NCI-H1105 (cell line): ENCODE results near the gene ST3GAL6.
A peak's percentile ranks its signal among the peaks of the same experiment; 100 is the strongest.

Experiments
- DNase-seq: peaks from one replicate; lab custom pipeline; 2025; lab: John Stamatoyannopoulos, UW

The ST3GAL6 gene

DNA sequence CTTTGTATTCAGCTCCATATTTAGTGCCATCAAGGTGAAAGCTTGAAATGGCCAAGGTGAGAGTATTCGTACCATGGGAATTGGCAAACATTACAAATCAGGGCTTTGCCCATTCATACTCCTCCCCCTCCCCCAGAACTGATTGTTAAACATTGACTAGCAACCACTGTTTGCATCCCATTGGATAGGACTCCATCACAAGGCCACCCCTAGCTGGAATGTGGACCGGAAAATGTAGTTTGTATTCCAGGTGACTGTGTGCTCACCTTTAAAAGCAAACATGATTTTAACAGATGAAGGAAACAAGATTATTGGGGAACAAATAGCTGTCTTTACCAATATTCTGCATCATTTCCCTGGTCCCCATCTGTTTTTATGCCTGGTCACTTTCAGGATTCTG, 14.1 kb downstream of the ST3GAL6 start:
- no peak for DNase-seq

DNA sequence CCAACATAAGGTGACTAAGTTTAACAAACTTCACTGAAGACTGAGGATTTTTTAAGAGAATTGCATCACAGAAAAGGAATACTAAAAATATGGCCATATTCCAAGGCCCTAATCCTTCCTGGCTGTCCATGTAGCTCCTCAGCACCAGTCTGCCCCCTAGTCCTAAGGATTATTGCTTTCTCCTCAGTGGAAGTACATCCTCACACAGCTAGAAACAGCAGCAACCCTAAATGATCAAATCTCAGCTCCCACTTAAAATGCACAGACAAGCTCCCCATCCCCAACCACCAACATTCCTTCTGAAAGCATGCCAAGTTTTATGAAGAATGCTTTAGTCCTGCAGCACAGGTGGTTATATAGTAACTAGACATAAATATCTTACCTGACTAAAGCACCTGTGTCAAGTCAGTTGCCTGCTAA, 14.7 kb downstream of the ST3GAL6 start:
- DNase-seq: no peak

DNA sequence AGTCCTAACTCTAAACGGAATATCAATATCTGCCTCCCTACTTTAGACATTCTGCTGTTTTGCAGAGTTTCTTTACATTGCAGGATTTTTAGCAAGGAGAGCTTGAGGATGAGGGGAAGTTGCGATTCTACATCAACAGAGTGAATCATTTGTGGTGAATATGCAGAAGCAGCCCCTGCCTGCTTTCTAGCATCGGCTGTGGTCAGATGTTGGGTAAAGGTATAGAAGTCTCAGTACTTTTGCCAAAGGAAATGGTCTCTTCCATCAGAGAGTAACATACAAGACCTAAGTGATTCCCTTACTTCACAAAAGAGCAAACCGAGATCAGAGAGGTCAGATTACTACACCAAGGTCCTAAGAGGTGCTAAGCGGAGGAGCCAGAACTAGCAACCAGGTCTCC, 15.2 kb downstream of the ST3GAL6 start:
- no peak for DNase-seq

DNA sequence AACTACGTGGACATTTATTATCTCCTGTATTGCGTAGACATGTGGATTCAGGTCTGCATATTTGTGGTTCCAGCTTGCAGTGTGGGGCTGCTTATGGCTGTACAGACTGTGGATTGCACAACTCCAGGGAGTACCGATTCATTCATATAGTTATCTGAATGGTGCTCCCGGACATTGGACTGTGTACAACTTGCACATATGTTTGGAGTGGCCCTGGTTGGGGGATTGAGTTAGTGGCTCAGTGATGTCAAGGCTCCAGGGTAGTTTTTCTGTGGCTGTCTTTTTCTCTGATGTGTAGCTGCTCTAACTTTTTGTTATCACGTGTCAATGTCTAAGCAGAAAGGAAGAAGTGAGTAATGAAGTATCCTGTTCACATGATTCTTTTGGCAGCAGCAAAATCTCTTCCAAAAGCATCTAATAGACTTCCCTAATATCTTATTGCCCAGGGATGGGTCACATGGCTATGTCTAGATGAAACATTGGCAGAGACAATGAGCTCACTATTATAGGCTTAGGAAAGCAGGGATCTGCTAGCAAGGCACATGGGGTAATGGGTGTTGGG, 15.8 kb downstream of the ST3GAL6 start:
- DNase-seq: no peak

DNA sequence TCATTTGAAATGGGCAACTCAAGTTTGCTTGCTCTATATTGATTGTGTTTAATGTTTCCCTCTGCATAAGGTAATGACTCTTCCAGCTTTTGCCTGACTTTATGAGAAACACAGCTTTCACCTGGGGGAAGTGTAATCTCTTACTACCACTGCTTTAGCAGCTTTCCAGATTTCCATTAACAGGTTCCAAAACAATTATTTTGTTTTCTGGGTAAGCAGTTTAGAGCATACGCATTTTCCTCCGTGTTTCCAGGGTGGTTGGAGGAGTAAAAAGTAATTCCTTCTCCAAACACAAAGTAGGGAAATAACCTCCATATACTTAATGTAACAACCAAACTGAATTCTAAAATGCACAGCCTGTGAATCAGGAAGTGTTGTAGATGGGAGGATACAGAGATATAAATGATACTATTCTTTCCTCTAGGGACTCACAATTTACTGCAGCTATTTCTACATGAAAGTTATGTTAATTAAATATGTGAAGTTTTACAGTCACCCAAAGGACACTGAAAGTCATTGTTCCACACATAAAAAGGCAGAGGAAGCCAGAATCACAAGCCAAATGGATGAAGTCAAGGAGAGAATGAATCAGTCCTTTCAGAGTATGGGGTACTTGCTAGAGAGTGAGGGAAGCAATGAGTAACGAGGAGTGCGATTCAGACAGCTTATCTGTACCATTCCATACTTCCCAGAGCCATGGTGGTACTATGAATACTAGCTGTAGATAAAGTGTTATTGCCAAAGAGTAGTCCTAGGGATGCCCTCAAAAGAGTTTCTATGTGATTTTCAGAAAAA, 16.6 kb downstream of the ST3GAL6 start:
- DNase-seq: no peak

DNA sequence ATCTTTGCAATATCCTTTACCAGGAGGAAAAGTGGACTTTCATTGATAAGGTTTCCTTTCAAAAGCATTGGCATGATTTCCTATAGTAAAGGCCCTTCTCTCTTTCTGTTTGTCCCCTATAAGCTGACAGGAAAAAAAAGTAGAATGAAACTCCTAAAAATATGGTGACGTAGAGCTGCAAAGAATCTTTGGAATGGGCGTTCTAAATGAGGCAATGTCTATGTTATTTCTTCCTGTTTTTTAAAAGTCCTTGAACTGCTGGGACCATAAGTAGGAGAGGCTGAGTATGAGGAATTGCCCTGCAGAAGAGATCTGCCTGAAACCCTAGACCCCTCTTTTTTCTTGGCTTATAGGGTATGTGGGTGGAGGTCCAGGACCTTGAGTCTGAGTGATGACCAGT, 17.2 kb downstream of the ST3GAL6 start:
- no peak for DNase-seq

DNA sequence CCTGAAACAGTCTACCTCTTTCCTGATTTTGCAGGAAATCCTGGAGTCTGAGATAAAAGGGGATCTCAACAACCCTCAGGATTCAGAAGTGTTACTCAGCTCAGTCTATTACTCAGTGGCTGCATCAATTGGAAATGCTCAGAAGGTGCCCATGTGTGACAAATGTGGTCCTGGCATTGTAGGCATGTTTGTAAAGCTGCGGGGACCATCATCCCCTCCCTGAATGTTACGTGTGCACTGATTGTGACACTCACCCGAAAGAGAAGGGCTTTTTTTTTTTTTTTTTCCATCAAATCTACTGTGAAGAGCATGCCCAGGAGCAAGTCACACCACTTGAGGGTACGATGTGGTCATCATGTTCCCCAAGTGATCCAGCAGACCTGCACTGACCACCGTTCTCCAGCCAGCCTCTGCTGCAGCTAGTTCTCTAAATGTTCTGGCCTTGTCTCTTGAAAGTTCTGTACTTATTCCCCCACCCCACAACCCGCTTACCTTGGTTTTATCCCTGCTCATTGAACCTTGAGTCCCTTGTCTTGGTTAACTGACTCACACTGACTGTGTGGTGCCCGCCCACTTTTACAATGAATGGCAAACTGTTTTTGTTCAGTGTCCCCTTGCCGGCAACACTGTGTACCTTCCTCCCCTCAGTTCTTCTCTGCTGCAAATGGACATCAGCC, 19.8 kb downstream of the ST3GAL6 start:
- no peak for DNase-seq

DNA sequence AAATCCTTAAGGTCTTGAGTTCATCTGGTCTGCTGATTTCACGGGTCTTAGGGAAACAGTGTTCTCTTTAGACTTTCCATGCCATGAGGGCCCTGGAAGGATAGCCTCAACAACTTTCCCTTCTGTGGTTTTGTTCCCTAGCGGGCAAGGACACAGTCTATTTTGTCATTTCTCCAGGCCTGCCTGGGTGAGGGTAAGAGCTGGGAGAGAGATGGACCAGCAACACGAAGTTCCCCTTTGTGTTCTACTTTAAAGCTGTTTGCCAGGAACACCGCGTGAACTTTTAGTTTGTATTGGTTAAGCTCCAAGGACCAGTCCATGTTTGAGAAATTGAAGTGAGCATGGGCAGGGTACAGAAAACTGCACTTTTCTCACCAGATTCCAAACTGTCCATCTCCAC, 20.9 kb downstream of the ST3GAL6 start:
- DNase-seq: no peak

DNA sequence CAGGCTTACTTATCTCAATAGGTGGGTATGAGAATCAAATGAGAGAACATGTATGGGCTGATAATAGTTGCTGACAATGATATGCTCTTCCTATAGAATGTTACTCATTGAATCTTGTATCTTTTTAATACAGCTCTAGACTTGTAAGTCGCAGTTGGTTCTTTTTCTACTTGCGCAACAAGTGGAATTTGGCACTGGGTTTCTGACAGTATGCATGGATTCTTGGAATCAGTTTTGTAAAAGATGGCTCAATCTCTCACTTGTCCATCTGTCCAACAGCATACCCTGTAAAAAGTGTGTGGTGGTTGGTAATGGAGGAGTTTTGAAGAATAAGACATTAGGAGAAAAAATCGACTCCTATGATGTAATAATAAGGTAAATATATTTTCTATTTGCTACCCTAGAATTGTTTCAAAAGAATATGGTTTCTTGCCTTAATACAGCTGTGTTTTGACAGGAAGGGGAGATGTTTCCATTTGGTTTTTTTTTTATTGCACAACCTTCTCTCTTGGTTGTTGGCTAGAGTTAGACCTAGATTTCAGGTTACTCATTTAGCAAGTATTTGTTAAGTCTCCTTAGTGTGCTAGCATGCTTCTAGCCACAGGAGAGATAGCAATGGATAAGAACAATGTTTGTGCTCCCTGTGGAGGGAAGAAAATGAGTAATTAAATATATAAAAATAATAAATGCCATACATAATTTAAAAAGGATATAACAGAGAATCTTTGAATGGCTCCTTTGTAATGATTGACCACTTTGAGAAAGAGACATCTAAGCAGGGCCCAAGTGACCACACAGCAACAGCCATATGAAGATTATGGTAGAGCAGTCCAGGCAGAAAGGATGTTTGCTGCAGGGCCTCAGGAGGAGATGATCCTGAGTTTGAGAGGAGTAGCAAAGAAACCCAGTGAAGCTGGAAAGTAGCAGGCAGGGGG, 21.8 kb downstream of the ST3GAL6 start:
- DNase-seq: no peak

DNA sequence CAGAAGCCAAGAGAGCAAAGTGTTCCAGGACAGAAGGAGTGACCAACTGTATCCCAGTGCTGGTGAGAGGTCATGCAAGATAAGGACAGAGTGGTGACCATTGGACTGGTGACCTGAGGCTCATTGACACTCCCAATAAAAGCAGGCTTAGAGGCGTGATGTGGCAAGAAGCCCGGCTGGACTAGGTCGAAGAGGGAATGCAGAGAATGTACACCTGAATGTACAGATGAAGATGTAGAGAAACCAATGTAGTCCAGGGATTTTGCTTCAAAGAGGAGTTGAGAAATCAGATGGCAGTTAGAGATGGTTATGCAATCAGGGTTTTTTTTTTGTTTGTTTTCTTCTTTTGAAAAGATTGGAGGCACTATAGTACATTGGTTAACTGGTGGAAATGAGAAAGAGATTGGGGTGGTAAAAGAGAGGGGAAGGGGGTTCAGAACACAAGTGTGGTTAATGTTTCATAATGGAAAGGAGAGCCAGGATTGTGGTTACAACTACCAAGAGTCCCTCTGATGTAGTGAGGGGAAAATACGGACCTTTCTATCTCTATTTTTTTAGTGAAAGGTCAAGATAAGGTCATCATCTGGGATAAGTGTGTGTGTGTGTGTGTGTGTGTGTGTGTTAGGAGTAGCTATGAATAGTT, 23.3 kb downstream of the ST3GAL6 start:
- no peak for DNase-seq

DNA sequence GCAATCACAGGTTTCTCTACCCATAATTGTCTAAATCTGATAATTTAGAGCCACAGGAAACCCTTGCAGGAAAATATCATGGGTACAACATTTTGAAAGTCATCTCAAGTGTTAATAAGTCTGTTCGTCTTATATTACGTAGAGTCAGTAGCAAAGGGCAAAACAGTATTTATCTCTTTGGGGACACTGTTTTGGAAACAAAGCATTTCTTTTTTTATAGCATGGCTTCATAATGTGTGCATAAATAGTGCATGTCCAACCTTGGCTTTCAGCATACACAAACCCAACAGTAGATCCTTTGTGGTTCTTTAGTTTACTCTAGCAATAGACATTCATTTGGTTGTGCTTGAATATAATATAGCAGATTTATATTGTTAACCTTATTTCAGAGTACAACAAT, 24.0 kb downstream of the ST3GAL6 start:
- no peak for DNase-seq

DNA sequence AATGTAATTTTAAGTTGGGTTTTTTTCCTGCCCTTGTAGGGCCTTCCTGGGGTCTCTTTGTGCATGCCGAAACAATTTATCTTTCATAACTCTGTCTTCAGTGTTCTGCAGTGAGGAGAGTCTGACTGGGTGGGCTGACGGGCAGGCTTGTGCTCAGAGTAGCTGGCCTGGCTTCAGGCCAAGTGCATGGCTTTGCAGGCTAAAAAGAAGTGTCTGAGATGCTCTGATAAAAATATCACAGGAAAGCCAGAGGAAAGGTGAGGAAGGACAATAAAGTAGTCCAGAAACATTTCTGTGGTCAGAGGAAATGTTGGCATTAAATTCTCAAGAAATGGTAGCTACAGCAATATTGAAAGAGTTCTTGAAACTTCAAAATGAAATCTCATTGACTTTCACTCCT, 25.5 kb downstream of the ST3GAL6 start:
- DNase-seq: peak; percentile 11

DNA sequence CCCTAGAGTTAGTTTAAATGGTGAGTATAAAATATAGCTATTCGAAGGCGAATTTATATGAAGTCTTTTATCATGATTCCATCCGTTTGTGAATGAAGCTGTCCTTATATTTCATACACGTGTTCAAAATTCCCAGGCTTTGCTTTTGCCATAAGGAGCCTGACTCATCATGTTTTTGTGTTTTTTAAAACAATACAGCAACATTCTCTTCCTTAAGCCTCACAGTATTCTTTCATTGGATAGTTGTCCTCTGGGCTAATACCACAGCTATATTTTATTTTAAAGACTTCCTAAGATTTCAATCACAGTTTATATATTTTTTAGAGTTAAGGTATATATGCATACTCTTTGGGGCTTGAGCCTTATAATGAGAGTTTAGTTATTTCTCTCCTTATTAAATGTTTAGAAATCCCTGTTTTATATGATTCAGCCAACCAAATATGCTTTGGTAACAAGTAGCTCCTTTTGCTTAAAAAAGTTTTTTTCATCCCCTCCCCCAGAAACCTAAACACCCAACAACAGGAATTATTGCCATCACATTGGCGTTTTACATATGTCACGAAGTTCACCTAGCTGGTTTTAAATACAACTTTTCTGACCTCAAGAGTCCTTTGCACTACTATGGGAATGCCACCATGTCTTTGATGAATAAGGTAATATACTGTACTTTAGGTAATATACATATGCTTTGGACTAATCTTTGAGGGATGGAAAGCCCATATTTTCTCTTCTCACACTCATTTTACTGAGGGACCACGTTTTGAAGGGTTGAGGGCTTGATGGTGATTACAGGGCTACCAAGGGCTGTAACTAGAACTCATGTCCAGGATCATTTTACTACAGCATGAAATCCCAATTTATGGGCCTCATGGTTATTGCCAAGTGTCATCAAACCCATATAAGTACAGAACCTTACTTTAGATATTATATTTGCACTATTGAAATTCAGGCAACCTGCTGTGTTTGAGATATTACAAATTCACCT, 28.5 kb downstream of the ST3GAL6 start:
- no peak for DNase-seq

DNA sequence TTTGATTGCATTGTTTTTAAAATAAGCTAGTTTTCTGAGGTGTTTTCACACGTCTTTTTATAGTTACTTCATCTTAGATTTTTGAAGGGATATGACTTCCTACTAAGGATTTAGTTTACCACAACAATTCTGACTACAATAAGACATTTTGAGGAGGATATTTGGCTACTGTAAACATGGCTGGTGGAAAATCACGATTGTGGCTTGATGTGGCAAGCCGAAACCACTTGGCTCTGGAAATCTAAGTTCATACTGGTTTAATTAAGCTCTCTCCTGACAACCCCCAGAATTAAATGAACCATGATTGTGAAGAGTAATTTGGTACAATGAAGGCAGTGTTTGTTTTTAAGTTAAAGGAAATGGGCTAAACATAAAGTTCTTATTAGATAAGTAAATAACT, 30.8 kb downstream of the ST3GAL6 start:
- DNase-seq: no peak

DNA sequence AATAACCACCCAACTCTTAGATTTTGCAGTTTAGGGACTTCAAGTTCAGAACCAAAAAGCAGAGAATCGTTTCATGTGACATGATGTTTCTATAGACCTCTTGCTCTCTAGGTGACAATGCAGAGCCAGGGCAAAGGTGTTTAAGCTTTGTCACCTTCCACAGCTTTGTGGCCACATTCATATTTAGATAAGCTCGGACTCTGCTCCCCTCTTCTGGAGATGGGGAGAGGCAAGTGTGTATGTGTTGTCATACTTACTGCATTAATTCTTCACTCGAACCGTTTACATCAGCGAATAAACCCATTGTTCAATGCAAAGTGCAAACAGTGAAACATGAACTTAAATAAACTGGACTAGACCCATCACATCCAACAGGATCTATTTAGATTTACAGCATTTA, 33.2 kb downstream of the ST3GAL6 start:
- DNase-seq: no peak

DNA sequence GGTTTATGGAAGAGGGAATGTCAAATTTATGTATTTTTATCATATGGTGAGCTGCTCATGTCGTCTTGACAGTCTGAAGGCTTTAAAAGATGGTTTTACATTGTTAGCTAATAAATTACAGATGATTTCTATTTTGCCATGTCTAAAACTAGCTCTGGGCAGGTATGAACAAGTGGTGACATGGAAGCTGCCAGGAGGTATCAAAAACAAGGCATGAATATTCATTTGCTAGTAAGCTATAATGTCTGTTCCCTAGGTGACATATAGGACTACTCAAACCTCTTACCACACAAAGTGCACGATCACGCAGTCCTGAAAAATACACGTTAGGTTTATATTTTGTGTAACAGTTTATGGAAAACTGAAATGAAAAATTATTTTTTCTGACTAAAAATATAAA, 34.8 kb downstream of the ST3GAL6 start:
- no peak for DNase-seq

DNA sequence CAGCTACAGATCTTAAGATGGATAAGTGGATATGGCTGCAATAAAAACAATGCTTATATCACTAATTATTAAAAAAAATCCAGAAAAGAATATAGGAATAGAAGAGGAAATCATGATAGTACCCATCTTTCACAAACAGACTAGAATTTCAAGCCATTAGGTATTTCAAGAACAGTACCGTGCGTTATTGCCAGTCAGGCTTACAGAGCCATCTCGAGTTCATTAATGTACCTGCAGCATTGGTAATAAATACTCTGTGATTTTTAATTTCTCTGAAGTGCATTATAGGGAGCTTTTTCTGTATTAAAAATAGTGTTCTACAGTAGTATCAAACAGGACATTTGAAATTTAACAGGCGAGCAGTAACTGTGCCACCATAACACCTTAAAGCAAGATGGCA, 35.7 kb downstream of the ST3GAL6 start:
- no peak for DNase-seq

DNA sequence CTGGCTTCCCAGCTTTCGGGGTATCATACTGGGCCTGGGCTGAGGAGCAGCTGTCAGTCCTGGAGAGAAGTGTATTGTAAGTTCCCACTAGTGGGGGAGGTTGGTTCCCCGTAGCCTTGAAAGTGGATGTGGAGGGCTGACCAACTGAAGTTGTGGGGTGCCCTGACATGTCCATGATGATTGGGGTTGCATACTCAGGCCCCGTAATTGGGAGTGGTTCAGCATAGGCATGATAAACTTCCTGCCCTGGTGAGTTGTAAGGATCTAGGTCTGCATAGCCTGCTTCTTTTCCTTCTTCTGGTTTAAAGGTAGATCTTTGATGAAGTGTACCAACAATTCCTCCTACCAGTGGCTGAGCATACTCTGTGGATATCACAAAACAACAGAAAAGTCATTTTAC, 36.3 kb downstream of the ST3GAL6 start:
- DNase-seq: no peak

DNA sequence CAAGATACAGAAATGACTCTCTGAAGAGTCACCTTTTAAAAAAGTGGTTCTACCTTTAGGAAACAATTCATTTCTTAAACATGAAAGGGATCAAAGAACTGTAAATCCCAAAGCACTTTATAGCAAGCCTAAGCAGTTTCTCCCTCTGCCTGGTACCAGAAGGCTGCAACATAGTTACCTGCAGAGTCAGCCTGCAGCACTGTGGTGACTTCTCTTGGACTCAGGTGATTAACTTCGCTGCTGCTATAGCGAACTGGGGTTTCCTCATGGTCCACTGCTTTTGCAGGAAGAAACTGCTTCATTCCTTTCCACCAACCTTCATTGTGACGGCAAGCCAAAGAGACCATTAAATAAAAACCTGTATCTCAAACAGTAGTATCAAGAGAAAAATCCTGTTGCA, 37.3 kb downstream of the ST3GAL6 start:
- DNase-seq: no peak

DNA sequence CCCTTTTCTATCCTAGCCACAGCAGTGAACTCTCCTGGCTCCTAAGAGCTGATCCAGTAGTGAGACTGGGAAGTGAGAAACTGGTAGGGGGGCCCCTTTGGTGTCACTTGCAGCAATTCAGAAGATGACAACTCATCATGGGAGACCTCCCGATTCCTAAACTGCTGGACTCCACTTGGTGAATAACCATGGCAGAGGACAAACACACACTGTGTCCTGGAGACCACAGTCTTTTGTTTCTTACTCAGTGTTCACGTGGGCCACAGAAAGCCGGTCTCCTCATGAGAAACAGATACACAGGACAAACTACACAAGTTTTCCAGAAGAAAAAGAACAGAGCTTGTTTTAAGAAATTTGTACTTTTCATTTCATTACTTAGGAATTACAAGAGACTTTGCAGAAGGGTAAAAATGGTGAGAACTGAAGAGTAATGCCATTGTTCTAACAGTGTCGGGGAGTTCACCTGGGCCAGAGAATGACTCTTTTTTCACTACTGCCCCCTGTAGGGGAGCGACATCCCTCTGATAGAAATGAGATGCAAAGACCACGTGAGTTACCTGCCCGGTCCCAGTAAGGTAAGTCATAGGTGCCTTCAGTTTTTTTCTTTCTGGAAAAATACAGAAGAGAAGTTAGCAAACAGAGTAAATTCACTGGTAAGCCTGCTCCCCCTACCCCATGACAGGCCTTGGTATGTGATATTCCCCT, 38.1 kb downstream of the ST3GAL6 start:
- no peak for DNase-seq
